ENCODE data around the gene ZNF208. TPM values are rescaled to one million over a fixed set of nuclear protein-coding genes. Genes with fewer than 3 reads are reported as not detected.

The ZNF208 gene
- total RNA-seq, 2 donors from 2014 or later = 4.4 to 36.6 TPM

GRCh38 chr19:21922276-21922675 lies 88.5 kb downstream of the ZNF208 start:
- no peaks in the 10 kb centered on the region for H3K27me3 ChIP-seq
- no peak for TF ChIP-seq CTCF (IDR thresholded peaks at IDR 0.05)
- no peak for TF ChIP-seq POLR2A (IDR thresholded peaks at IDR 0.05)
- no peak overlapping the region for H3K4me3 ChIP-seq
- intact Hi-C loops (cut with DNase I) = no loop called here
- H3K4me1 ChIP-seq = no peaks in the 10 kb centered on the region
- peaks cover 0 to 16% (median 0%) of the 10 kb centered on the region in 3 donors for H3K9me3 ChIP-seq
- no peak overlapping the region for H3K27ac ChIP-seq
- DNase-seq (no peak), ATAC-seq (no peak)
- H3K36me3 ChIP-seq (replicated peaks in 1 of 2; ENCODE audit: insufficient read depth in 1 of 2, low read depth in 2 of 2) = no peaks in the 10 kb centered on the region
- 10 to 14% methylated on average over 2 of the region's 2 CpGs for WGBS, 2 donors

- H3K27ac ChIP-seq = no peak overlapping the region
- intact Hi-C loops (cut with DNase I) = no loop called here
- no peaks in the 10 kb centered on the region for H3K36me3 ChIP-seq (replicated peaks in 1 of 2; ENCODE audit: insufficient read depth in 1 of 2, low read depth in 2 of 2)
- TF ChIP-seq POLR2A (IDR thresholded peaks at IDR 0.05) = no peak
- no peak for TF ChIP-seq CTCF (IDR thresholded peaks at IDR 0.05)
- no peak overlapping the region for H3K4me3 ChIP-seq
- ATAC-seq (no peak), DNase-seq (no peak)
- peaks cover 0 to 16% (median 0%) of the 10 kb centered on the region in 3 donors for H3K9me3 ChIP-seq
- H3K27me3 ChIP-seq = no peaks in the 10 kb centered on the region
- WGBS, 2 donors = 50 to 67% methylated on average over 3 of the region's 3 CpGs
- H3K4me1 ChIP-seq = no peaks in the 10 kb centered on the region
Measured at GRCh38 chr19:21921691-21922180, 89.0 kb downstream of the ZNF208 start.

- no peak for ATAC-seq
- Histone ChIP-seq H3K27ac (no peak overlapping the region), H3K4me3 (no peak overlapping the region), H3K27me3 (no peaks in the 10 kb centered on the region), H3K36me3 (replicated peaks in 1 of 2; ENCODE audit: insufficient read depth in 1 of 2, low read depth in 2 of 2) (no peaks in the 10 kb centered on the region), H3K9me3 (peaks cover 0 to 9% (median 0%) of the 10 kb centered on the region in 3 donors), H3K4me1 (no peaks in the 10 kb centered on the region)
- 19 to 32% methylated on average over 3 of the region's 3 CpGs for WGBS, 2 donors
- intact Hi-C loops (cut with DNase I) = no loop called here
- DNase-seq = no peak
- TF ChIP-seq CTCF (IDR thresholded peaks at IDR 0.05) = no peak
- TF ChIP-seq POLR2A (IDR thresholded peaks at IDR 0.05) = no peak
Measured at GRCh38 chr19:21915411-21915810, 95.3 kb downstream of the ZNF208 start.

- no peaks in the 10 kb centered on the region for H3K27me3 ChIP-seq
- no peaks in the 10 kb centered on the region for H3K4me1 ChIP-seq
- no peak for ATAC-seq
- H3K27ac ChIP-seq = no peak overlapping the region
- DNase-seq = no peak
- TF ChIP-seq POLR2A (IDR thresholded peaks at IDR 0.05) (no peak), CTCF (IDR thresholded peaks at IDR 0.05) (no peak)
- no peaks in the 10 kb centered on the region for H3K36me3 ChIP-seq (replicated peaks in 1 of 2; ENCODE audit: insufficient read depth in 1 of 2, low read depth in 2 of 2)
- peaks cover 0 to 3% (median 0%) of the 10 kb centered on the region in 3 donors for H3K9me3 ChIP-seq
- 68 to 87% methylated on average over 2 of the region's 2 CpGs for WGBS, 2 donors
- H3K4me3 ChIP-seq = no peak overlapping the region
- intact Hi-C loops (cut with DNase I) = no loop called here
Measured at GRCh38 chr19:21912654-21913053, 98.1 kb downstream of the ZNF208 start.

GRCh38 chr19:21910318-21910717 lies 100.4 kb downstream of the ZNF208 start:
- WGBS, 2 donors = 55 to 73% methylated on average over 2 of the region's 2 CpGs
- Histone ChIP-seq H3K4me1 (no peaks in the 10 kb centered on the region), H3K4me3 (no peak overlapping the region), H3K9me3 (peaks cover 0 to 3% (median 0%) of the 10 kb centered on the region in 3 donors), H3K27ac (no peak overlapping the region), H3K36me3 (replicated peaks in 1 of 2; ENCODE audit: insufficient read depth in 1 of 2, low read depth in 2 of 2) (no peaks in the 10 kb centered on the region), H3K27me3 (no peaks in the 10 kb centered on the region)
- DNase-seq (no peak), ATAC-seq (no peak)
- intact Hi-C loops (cut with DNase I) = no loop called here
- TF ChIP-seq POLR2A (IDR thresholded peaks at IDR 0.05) (no peak), CTCF (IDR thresholded peaks at IDR 0.05) (no peak)
